ENCODE results near the gene TRIM31. TPM values are rescaled to one million over a fixed set of nuclear protein-coding genes. Genes with fewer than 3 reads are reported as not detected.

The TRIM31 gene
- total RNA-seq (2014; rRNA removed; shearing (Covaris generic)): not detected in 2 replicates

- H3K36me3 ChIP-seq: no peaks in the 10 kb centered on the region
- no peak within 1 kb of the TSS for H3K27ac ChIP-seq
- no peak within 1 kb of the TSS for H3K4me3 ChIP-seq
- no peaks in the 10 kb centered on the region for H3K9me3 ChIP-seq (replicated peaks)
- H3K27me3 ChIP-seq (replicated peaks): peaks cover 41% of the 10 kb centered on the region
- H3K4me1 ChIP-seq (replicated peaks): no peaks in the 10 kb centered on the region
- DNase-seq (ENCODE audit: low read depth in 1 of 2, low spot score in 2 of 2): no peak
Measured at GRCh38 chr6:30113003-30113759, at the start of gene TRIM31. TSS of gene TRIM31 (minus strand) at chr6:30113090. CDS start at chr6:30112805, 285 bp downstream.

GRCh38 chr6:30162265-30163089, 49.6 kb upstream of the TRIM31 start:
- Histone ChIP-seq H3K4me3 (no peak overlapping the region), H3K27me3 (replicated peaks) (peaks cover 23% of the 10 kb centered on the region), H3K4me1 (replicated peaks) (no peaks in the 10 kb centered on the region), H3K36me3 (no peaks in the 10 kb centered on the region), H3K27ac (no peak overlapping the region), H3K9me3 (replicated peaks) (no peaks in the 10 kb centered on the region)
- DNase-seq (ENCODE audit: low read depth in 1 of 2, low spot score in 2 of 2): no peak

- no peaks in the 10 kb centered on the region for H3K36me3 ChIP-seq
- no peak within 1 kb of the TSS for H3K27ac ChIP-seq
- H3K4me1 ChIP-seq (replicated peaks): peaks cover 4% of the 10 kb centered on the region
- H3K9me3 ChIP-seq (replicated peaks): no peaks in the 10 kb centered on the region
- H3K27me3 ChIP-seq (replicated peaks): peaks cover 14% of the 10 kb centered on the region; the same call in 1 of the 2 replicates
- DNase-seq (ENCODE audit: low read depth in 1 of 2, low spot score in 2 of 2): no peak
- no peak within 1 kb of the TSS for H3K4me3 ChIP-seq
Measured at GRCh38 chr6:30160785-30161531, 48.1 kb upstream of the TRIM31 start, which contains the start of gene TRIM10. TSS of gene TRIM10 (minus strand) at chr6:30161211. CDS start at chr6:30160858, 353 bp downstream.

- Histone ChIP-seq H3K36me3 (no peaks in the 10 kb centered on the region), H3K27me3 (replicated peaks) (peaks cover 8% of the 10 kb centered on the region; the same call in 1 of the 2 replicates), H3K27ac (no peak overlapping the region), H3K9me3 (replicated peaks) (no peaks in the 10 kb centered on the region), H3K4me1 (replicated peaks) (peaks cover 12% of the 10 kb centered on the region), H3K4me3 (no peak overlapping the region)
- no peak for DNase-seq (ENCODE audit: low read depth in 1 of 2, low spot score in 2 of 2)
Measured at GRCh38 chr6:30160008-30160784, 47.3 kb upstream of the TRIM31 start.

- no peak overlapping the region for H3K4me3 ChIP-seq
- no peaks in the 10 kb centered on the region for H3K36me3 ChIP-seq
- no peak overlapping the region for H3K27ac ChIP-seq
- H3K27me3 ChIP-seq (replicated peaks): peaks cover 8% of the 10 kb centered on the region; the same call in 1 of the 2 replicates
- H3K4me1 ChIP-seq (replicated peaks): peaks cover 24% of the 10 kb centered on the region
- no peaks in the 10 kb centered on the region for H3K9me3 ChIP-seq (replicated peaks)
- DNase-seq (ENCODE audit: low read depth in 1 of 2, low spot score in 2 of 2): no peak
Measured at GRCh38 chr6:30158475-30159040, 45.7 kb upstream of the TRIM31 start.

GRCh38 chr6:30157999-30158398, 45.1 kb upstream of the TRIM31 start:
- Histone ChIP-seq H3K9me3 (replicated peaks) (no peaks in the 10 kb centered on the region), H3K4me3 (no peak overlapping the region), H3K27ac (no peak overlapping the region), H3K27me3 (replicated peaks) (peaks cover 8% of the 10 kb centered on the region; the same call in 1 of the 2 replicates), H3K36me3 (no peaks in the 10 kb centered on the region), H3K4me1 (replicated peaks) (peaks cover 24% of the 10 kb centered on the region)
- no peak for DNase-seq (ENCODE audit: low read depth in 1 of 2, low spot score in 2 of 2)

- Histone ChIP-seq H3K27ac (no peak overlapping the region), H3K27me3 (replicated peaks) (peaks cover 8% of the 10 kb centered on the region; the same call in 1 of the 2 replicates), H3K4me3 (no peak overlapping the region), H3K4me1 (replicated peaks) (peaks cover 24% of the 10 kb centered on the region), H3K36me3 (no peaks in the 10 kb centered on the region), H3K9me3 (replicated peaks) (no peaks in the 10 kb centered on the region)
- no peak for DNase-seq (ENCODE audit: low read depth in 1 of 2, low spot score in 2 of 2)
Measured at GRCh38 chr6:30157581-30157980, 44.7 kb upstream of the TRIM31 start.

GRCh38 chr6:30156774-30157173, 43.9 kb upstream of the TRIM31 start:
- no peak for DNase-seq (ENCODE audit: low read depth in 1 of 2, low spot score in 2 of 2)
- H3K27me3 ChIP-seq (replicated peaks): peaks cover 8% of the 10 kb centered on the region; the same call in 1 of the 2 replicates

GRCh38 chr6:30156262-30156599, 43.3 kb upstream of the TRIM31 start:
- Histone ChIP-seq H3K9me3 (replicated peaks) (no peaks in the 10 kb centered on the region), H3K36me3 (no peaks in the 10 kb centered on the region), H3K27me3 (replicated peaks) (peaks cover 8% of the 10 kb centered on the region; the same call in 1 of the 2 replicates), H3K4me3 (no peak overlapping the region), H3K4me1 (replicated peaks) (peaks cover 24% of the 10 kb centered on the region), H3K27ac (no peak overlapping the region)
- peak in 1 of 2 experiments; percentile 18 for DNase-seq (ENCODE audit: low read depth in 1 of 2, low spot score in 2 of 2)

More at GRCh38 chr6:30156774-30157173, 43.9 kb upstream of the TRIM31 start:
- Histone ChIP-seq H3K36me3 (no peaks in the 10 kb centered on the region), H3K4me3 (no peak overlapping the region), H3K27ac (no peak overlapping the region), H3K4me1 (replicated peaks) (peaks cover 24% of the 10 kb centered on the region), H3K9me3 (replicated peaks) (no peaks in the 10 kb centered on the region)

- peaks cover 24% of the 10 kb centered on the region for H3K4me1 ChIP-seq (replicated peaks)
- H3K9me3 ChIP-seq (replicated peaks): no peaks in the 10 kb centered on the region
- no peak for DNase-seq (ENCODE audit: low read depth in 1 of 2, low spot score in 2 of 2)
- H3K4me3 ChIP-seq: no peak overlapping the region
- H3K27me3 ChIP-seq (replicated peaks): peaks cover 8% of the 10 kb centered on the region; the same call in 1 of the 2 replicates
- H3K36me3 ChIP-seq: no peaks in the 10 kb centered on the region
- no peak overlapping the region; the same call in 1 of the 2 replicates for H3K27ac ChIP-seq
Measured at GRCh38 chr6:30155520-30156261, 42.8 kb upstream of the TRIM31 start.

GRCh38 chr6:30154709-30155519, 42.0 kb upstream of the TRIM31 start:
- Histone ChIP-seq H3K4me3 (no peak overlapping the region), H3K9me3 (replicated peaks) (no peaks in the 10 kb centered on the region), H3K36me3 (no peaks in the 10 kb centered on the region), H3K27ac (no peak overlapping the region), H3K4me1 (replicated peaks) (peaks cover 24% of the 10 kb centered on the region), H3K27me3 (replicated peaks) (peaks cover 7% of the 10 kb centered on the region; the same call in 1 of the 2 replicates)
- peak; percentile 73 to 78 for DNase-seq (ENCODE audit: low read depth in 1 of 2, low spot score in 2 of 2)
